Germinal center (tissue), 1 donor: ENCODE results near the gene SCN4A.
"Not testable (repeated sequence)": the region's sequence is repeated elsewhere in the genome, so short reads cannot be mapped to it uniquely, and the experiment has no call there.

ENCODE experiments used
- DNase-seq: peaks from one replicate; pipeline ENCODE4 v3.0.0; 2012; ENCODE audit warnings: mixed read lengths, low spot score

SCN4A gene

GRCh38 chr17:63934183-63935112, 38.3 kb downstream of the SCN4A start:
- peak; percentile 35 for DNase-seq

GRCh38 chr17:63933598-63933997, 39.1 kb downstream of the SCN4A start:
- no peak for DNase-seq

- DNase-seq = no peak
Observed at GRCh38 chr17:63932721-63933120, 40.0 kb downstream of the SCN4A start.

- DNase-seq = peak; percentile 91
Observed at GRCh38 chr17:63931981-63932561, 40.6 kb downstream of the SCN4A start, which contains the start of gene CD79B. Gene CD79B, minus strand, starts transcription at chr17:63932331. Its CDS starts 70 bp downstream, at chr17:63932261.

- DNase-seq = peak; percentile 79
Observed at GRCh38 chr17:63930951-63931575, 41.7 kb downstream of the SCN4A start.

GRCh38 chr17:63929860-63930766, 42.6 kb downstream of the SCN4A start:
- DNase-seq = no peak

- DNase-seq = no peak
Observed at GRCh38 chr17:63928966-63929695, 43.6 kb downstream of the SCN4A start.

- DNase-seq = peak; percentile 46
Observed at GRCh38 chr17:63928172-63928666, 44.5 kb downstream of the SCN4A start.

GRCh38 chr17:63927464-63928171, 45.1 kb downstream of the SCN4A start:
- peak; percentile 79 for DNase-seq

GRCh38 chr17:63926164-63926563, 46.6 kb downstream of the SCN4A start:
- no peak for DNase-seq

GRCh38 chr17:63925615-63926014, 47.1 kb downstream of the SCN4A start:
- DNase-seq = peak; percentile 83

- DNase-seq = not testable (repeated sequence)
Observed at GRCh38 chr17:63922402-63922801, 50.3 kb downstream of the SCN4A start.

- DNase-seq = not testable (repeated sequence)
Observed at GRCh38 chr17:63920779-63921178, 51.9 kb downstream of the SCN4A start.

- DNase-seq = not testable (repeated sequence)
Observed at GRCh38 chr17:63920050-63920449, 52.7 kb downstream of the SCN4A start.

GRCh38 chr17:63919311-63919723, 53.4 kb downstream of the SCN4A start:
- peak; percentile 82 for DNase-seq

- DNase-seq = not testable (repeated sequence)
Observed at GRCh38 chr17:63918789-63919305, 53.9 kb downstream of the SCN4A start, which contains the start of gene GH1. Gene GH1, minus strand, starts transcription at chr17:63918839. Its CDS starts 63 bp downstream, at chr17:63918776.

- no peak for DNase-seq
Observed at GRCh38 chr17:63918305-63918704, 54.4 kb downstream of the SCN4A start.

- no peak for DNase-seq
Observed at GRCh38 chr17:63917646-63918045, 55.1 kb downstream of the SCN4A start.

- DNase-seq = not testable (repeated sequence)
Observed at GRCh38 chr17:63917206-63917605, 55.5 kb downstream of the SCN4A start.
